Measurements from ENCODE around the gene GXYLT2.

The GXYLT2 gene

GRCh38 chr3:72932416-72932815 lies 44.6 kb downstream of the GXYLT2 start:
- DNase-seq (ENCODE audit: low spot score) = no peak

GRCh38 chr3:72938471-72939265 lies 50.8 kb downstream of the GXYLT2 start:
- peak; percentile 81 for DNase-seq (ENCODE audit: low spot score)

DNA sequence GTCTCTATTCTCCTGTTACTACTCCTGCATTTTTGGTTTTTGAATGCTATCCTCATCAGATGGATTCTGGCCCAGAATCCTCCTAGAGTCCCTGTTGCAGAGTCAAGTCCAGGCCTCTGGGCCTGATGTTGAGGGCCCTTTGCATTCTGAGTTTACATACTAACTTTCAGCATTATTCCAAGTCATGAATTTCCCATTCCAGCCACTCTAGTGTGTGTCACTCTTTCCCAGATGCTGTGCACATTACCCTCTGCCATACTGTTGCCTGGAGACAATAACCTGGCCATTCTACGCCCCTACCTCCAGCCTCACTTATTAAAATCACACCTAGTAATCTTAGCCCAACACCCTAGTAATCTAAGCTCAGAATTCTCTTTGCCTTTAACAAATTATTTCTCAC lies 53.4 kb downstream of the GXYLT2 start:
- no peak for DNase-seq (ENCODE audit: low spot score)

DNA sequence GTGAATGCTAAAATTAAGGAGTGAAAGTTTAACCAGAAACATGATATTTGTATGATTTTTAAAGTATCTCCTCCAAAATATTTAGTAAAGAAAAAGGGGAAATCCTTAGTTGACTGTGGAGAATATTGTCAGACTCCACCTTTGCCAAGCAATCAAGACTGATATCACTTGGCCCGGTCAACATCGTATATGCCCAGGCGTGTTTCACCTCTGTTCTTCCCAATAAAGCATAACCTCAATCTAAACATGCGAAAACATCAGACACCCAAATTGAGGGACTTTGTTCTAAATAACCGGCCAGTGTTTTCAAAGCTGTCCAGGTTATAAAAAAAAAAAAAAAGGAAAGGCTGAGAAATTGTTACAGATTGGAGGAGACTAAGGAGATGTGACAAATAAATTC lies 54.6 kb downstream of the GXYLT2 start:
- no peak for DNase-seq (ENCODE audit: low spot score)

DNA sequence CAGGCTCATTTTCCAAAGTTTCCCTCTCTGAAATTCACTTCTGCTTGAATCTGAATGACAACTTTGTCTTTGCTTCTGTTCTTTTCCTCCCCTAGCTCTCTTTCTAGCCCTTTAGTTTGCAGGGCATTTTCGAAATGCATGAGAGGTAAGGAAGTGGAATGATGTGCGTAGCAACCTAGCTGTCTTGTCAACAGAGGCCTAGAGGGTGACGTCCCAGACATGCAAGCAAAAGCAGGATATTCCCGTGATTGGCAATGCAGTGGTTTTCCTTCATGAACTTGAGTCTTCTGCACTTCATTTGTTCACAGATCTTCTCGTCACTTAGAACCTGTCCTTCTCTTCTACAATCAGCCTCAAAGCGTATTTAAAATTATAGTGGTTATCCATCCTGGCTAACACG lies 56.9 kb downstream of the GXYLT2 start:
- DNase-seq (ENCODE audit: low spot score) = no peak

DNA sequence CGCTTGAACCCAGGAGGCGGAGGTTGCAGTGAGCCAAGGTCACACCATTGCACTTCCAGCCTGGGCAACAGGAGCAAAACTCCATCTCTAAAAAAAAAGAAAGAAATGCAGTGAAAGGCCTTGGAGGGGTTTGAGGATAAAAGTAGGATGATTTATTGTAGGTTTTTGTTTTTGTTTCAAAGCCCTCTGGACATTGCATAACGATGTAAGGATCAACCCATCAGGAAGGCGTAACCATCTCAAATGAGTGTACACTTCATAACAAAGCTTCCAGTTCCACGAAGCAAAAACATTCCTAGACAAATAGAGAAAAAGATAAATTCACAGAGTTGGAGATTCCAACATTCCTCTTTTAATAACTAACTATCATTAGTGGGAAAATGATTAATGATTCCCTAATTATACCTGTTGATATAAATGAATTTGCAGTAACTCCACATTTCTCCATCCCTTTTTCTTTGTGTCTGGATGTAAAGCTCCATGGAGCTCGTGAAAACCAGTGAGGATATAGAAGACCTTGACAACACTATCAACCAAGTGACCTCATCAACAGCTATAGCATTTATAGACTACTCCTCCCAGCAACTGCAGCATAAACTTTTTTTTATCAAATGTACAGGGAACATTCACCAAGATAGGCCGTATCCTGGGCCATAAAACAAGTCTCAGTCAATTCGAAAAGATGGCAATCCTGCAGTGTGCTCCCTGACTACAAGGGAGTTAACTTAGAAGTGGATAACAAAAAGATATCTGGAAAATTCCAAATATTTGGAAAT lies 60.1 kb downstream of the GXYLT2 start:
- no peak for DNase-seq (ENCODE audit: low spot score)

- no peak for DNase-seq (ENCODE audit: low spot score)
Observed at GRCh38 chr3:72949016-72949415, 61.2 kb downstream of the GXYLT2 start.

DNA sequence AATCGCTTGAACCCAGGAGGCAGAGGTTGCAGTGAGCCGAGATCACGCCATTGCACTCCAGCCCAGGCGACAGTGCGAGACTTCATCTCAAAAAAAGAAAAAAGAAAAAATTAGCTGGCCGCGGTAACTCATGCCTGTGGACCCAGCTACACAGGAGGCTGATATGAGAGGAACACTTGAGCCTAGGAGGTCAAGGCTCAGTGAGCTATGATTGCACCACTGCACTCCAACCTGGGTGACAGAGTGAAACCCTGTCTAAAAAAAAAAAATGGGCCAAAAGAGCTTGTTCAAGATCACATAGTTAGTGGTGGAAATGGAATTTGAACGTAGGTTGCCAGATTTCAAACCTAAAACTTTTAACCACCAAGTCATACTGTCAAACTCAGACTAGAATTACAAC lies 62.5 kb downstream of the GXYLT2 start:
- DNase-seq (ENCODE audit: low spot score) = no peak

DNA sequence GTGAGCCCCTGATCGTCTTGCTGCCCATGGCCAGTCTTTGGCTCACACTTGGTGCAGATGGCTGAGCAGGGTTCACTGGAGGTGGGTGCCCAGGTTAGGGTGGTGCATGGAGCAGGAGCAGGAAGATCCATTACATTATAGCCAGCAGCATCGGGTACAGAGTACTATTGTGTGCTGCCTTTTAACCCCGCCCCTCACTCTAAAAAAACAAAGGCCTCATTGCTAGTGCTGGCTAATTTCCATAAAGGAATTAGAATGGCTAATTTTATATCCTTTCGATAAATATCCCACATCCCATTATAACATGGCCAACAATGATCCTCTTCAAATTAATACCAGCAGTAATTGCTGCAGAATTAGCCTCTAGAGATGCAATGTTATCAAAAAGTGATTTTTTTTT lies 63.0 kb downstream of the GXYLT2 start:
- DNase-seq (ENCODE audit: low spot score) = no peak

DNA sequence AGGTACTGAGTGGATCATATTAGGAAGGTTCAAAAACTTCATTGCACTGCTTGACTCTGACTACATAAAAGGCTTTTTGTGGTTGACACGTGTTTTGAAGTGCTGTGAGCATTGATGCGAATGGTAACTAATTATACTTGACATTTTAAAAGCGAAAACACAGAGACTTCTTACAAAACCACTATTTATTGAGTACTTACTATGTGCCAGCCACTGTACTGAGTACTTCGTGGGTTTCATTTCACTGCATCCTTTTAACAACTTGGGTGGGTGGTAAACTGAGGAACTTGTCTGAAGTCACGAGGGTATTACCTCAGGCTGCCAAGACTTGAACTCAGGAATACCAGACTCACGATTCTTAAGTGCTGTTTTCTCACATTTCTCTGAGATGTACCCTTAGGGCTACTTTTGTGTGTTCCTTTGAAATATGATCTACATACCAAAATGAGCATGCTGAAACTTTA lies 63.4 kb downstream of the GXYLT2 start:
- no peak for DNase-seq (ENCODE audit: low spot score)

DNA sequence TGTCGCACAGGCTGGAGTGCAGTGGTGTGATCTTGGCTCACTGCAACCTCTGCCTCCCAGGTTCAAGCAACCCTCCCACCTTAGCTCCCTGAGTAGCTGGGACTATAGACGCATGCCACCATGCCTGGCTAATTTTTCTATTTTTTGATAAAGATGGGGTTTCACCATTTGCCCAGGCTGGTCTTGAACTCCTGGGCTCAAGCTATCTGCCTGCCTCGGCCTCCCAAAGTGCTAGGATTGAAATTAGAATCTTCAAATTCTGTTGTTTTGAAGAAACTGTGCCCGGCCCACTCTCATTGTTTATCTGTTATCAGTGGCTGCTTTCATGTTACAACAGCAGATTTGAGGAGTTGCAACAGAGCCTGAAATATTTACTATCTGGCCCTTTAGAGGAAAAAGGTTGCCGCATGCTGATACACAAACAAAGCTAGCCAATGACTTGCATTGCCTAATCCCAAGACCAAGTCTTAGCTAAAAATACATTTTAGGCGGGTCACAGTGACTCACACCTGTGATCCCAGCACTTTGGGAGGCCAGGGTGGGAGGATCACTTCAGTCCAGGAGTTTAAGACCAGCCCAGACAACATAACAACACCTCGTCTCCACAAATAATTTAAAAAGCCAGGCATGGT lies 65.6 kb downstream of the GXYLT2 start:
- DNase-seq (ENCODE audit: low spot score) = no peak

DNA sequence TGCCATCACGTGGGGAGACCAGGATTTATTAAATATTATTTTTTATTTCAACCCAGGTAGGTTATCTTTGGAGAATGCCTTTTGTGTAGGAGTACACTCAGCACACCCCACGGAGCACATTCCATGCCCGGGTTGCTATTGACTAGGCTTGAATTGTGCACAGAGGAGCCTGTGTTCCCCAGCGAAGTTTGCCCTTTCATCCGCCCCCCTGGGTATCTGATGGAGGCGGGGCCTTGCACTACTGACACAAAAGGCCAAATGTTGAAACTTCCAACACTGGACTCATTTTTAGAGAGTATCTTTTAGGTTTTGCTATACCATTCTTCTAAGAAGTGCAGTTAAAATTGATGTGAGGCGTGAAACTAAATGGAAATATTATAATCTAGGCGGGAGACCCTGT lies 69.5 kb downstream of the GXYLT2 start:
- DNase-seq (ENCODE audit: low spot score) = no peak

DNA sequence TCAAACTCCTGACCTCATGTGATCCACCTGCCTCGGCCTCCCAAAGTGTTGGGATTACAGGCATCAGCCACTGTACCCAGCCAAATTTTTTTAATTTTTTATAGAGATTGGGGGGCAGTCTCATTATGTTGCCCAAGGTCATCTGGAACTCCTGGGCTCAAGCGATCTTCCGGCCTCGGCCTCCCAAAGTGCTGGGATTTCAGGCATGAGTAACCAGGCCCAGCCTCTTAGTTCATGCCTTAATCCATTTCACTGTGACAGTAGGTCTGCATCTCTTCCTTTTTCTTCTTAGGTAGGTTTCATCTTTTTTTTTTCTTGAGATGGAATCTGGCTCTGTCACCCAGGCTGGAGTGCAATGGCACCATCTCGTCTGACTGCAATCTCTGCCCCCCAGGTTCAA lies 71.5 kb downstream of the GXYLT2 start:
- no peak for DNase-seq (ENCODE audit: low spot score)

DNA sequence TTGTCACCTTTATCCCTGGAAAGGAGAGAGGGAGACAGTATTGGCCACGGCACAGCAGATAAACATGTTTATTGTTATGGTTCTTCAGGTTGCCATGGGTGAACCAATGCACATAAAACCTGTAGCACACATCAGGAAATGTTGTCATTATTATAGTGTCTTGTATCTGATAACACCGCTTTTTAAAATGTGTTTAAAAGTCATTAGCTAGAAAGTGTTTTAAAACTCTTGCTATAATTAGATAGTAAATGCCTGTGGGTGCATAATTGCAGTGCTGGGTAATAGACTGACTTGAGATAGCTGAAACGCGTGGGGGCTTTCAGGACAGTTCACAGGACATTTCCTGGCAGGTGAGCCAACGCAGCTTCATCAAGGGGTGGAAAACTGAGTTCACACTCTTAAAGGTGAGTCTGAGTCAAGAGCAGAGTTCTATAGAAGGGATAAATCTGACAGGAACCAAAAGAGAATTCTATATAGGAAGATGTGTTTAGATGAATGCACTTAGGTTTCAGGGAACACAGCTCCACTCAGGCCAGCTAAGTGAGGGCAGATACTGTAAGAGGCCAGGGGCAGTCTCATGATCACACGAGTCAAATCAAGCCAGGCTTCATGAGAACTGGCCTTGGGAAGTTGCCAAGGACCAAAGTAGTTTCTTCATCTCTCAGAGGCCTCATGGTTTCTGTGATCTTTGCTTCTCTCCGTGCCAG lies 73.1 kb downstream of the GXYLT2 start:
- peak; percentile 51 for DNase-seq (ENCODE audit: low spot score)

DNA sequence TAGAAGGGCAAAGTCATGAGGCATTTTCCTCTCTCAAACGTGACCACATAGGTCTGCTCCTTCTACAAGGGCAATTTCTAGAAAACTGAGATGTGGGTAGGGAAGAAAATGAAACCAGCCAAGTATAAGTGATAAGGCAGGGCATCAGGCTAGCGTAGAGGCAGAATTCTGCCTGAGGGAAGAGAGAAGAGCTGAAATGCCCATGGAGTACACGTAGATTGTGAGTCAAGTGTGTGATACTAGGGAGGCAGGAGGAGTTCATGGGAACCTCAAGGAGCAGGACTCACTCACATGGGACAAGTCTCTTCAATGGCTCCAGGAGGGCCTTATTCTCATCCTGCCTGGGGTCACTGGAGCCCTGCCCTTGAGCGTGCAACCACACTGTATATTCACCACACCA lies 73.9 kb downstream of the GXYLT2 start:
- DNase-seq (ENCODE audit: low spot score) = no peak

DNA sequence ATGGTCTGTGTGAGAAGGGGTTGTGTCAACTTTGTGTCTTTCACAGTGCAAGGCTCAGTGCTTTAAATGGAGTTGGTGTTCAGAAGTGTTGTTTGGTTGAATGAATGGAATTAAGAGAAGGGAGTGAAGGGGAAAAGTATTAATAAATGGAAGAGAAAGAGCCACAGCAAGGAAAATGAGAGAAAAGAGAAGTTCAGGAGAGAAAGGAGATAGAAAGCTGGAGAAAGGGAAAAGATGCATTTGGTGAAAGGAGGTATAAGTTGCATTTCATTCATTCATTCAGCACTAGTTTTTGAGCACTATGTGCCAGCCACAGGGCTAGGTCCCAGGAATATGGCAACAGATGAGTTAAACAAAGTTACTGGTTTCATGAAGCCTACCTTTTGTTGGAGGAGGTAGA lies 74.5 kb downstream of the GXYLT2 start:
- DNase-seq (ENCODE audit: low spot score) = no peak

DNA sequence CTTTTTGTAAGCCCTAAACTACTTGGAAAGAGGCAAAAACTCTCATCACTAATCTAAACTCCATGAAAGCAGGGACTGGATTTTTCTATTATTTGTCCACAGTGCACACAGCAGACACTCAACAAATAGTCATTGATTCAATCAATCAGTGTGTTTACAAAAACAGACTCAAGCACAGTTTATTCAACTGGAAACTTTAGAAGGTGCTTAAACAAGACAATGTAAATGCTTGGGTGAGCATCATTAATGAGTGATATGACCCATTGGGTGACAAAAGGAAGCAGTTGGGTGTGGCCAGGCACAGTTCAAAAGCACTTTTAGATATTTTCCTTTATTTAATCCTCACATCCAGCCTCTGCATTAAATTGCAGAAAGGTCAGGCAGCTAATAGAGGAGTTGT lies 76.8 kb downstream of the GXYLT2 start:
- no peak for DNase-seq (ENCODE audit: low spot score)

- DNase-seq (ENCODE audit: low spot score) = no peak
Observed at GRCh38 chr3:72968266-72968664, 80.4 kb downstream of the GXYLT2 start.

- no peak for DNase-seq (ENCODE audit: low spot score)
Observed at GRCh38 chr3:72969766-72970165, 81.9 kb downstream of the GXYLT2 start.

GRCh38 chr3:72970942-72971341 lies 83.1 kb downstream of the GXYLT2 start:
- DNase-seq (ENCODE audit: low spot score) = no peak

- DNase-seq (ENCODE audit: low spot score) = no peak
Observed at GRCh38 chr3:72972706-72973030, 84.8 kb downstream of the GXYLT2 start.

- no peak for DNase-seq (ENCODE audit: low spot score)
Observed at GRCh38 chr3:72973031-72973723, 85.3 kb downstream of the GXYLT2 start.

Data from AG20443 (cell line).